GM18505 (cell line): ENCODE data around the gene CLMN.

Experiments
- ATAC-seq: cut with Tn5 transposase; IDR thresholded peaks from one replicate; pipeline ENCODE4 v1.9.1; 2021; ENCODE audit not compliant: unreplicated experiment
- POLR2A ChIP-seq: IDR thresholded peaks from 4 replicates; pipeline ENCODE4 v1.6.1; 2011; ENCODE audit warnings: borderline replicate concordance; ENCODE audit not compliant: insufficient read depth, insufficient read length; ENCODE audit errors: extremely low read depth

Gene CLMN

GRCh38 chr14:95353007-95353406, 33.3 kb upstream of the CLMN start:
- no peak for ATAC-seq

GRCh38 chr14:95352481-95352880, 32.8 kb upstream of the CLMN start:
- no peak for TF ChIP-seq POLR2A
- no peak for ATAC-seq

More at GRCh38 chr14:95353007-95353406, 33.3 kb upstream of the CLMN start:
- TF ChIP-seq POLR2A, result no peak

- no peak for ATAC-seq
- TF ChIP-seq POLR2A, result no peak
Observed at GRCh38 chr14:95349241-95349640, 29.5 kb upstream of the CLMN start.

GRCh38 chr14:95348395-95349080, 28.8 kb upstream of the CLMN start:
- no peak for ATAC-seq
- no peak for TF ChIP-seq POLR2A

GRCh38 chr14:95346820-95347219, 27.1 kb upstream of the CLMN start:
- TF ChIP-seq POLR2A, result no peak
- no peak for ATAC-seq

GRCh38 chr14:95346266-95346665, 26.6 kb upstream of the CLMN start:
- no peak for TF ChIP-seq POLR2A
- no peak for ATAC-seq

GRCh38 chr14:95345032-95345431, 25.3 kb upstream of the CLMN start:
- no peak for TF ChIP-seq POLR2A
- ATAC-seq, result no peak

- ATAC-seq, result no peak
- TF ChIP-seq POLR2A, result no peak
Observed at GRCh38 chr14:95344536-95344935, 24.8 kb upstream of the CLMN start.

- TF ChIP-seq POLR2A, result no peak
- no peak for ATAC-seq
Observed at GRCh38 chr14:95341564-95341963, 21.9 kb upstream of the CLMN start.

GRCh38 chr14:95341115-95341514, 21.4 kb upstream of the CLMN start:
- no peak for ATAC-seq
- TF ChIP-seq POLR2A, result no peak

- ATAC-seq, result no peak
- no peak for TF ChIP-seq POLR2A
Observed at GRCh38 chr14:95340201-95340697, 20.5 kb upstream of the CLMN start.

- no peak for TF ChIP-seq POLR2A
- ATAC-seq, result no peak
Observed at GRCh38 chr14:95339301-95339865, 19.7 kb upstream of the CLMN start.

- no peak for TF ChIP-seq POLR2A
- no peak for ATAC-seq
Observed at GRCh38 chr14:95338436-95338835, 18.7 kb upstream of the CLMN start.

- TF ChIP-seq POLR2A, result no peak
- ATAC-seq, result no peak
Observed at GRCh38 chr14:95337041-95337595, 17.4 kb upstream of the CLMN start.
